Measurements from ENCODE around the gene CIT.

The CIT gene

GRCh38 chr12:119796292-119796691 is 80.8 kb downstream of the CIT start:
- DNase-seq, result no peak

- no peak for DNase-seq
These were observed 85.7 kb downstream of the CIT start for GRCh38 chr12:119791453-119791852.

- DNase-seq, result no peak
These were observed 88.3 kb downstream of the CIT start for GRCh38 chr12:119788786-119789185.

- DNase-seq, result no peak
These were observed 90.6 kb downstream of the CIT start for GRCh38 chr12:119786539-119786938.

- DNase-seq, result no peak
These were observed 92.4 kb downstream of the CIT start for GRCh38 chr12:119784673-119785072.

GRCh38 chr12:119783787-119784186 is 93.3 kb downstream of the CIT start:
- DNase-seq, result no peak

GRCh38 chr12:119781804-119782203 is 95.3 kb downstream of the CIT start:
- no peak for DNase-seq

GRCh38 chr12:119780786-119781434 is 96.2 kb downstream of the CIT start:
- DNase-seq, result no peak

- DNase-seq, result no peak
These were observed 101.7 kb downstream of the CIT start for GRCh38 chr12:119775246-119775895.

GRCh38 chr12:119772431-119772830 is 104.7 kb downstream of the CIT start:
- no peak for DNase-seq

- DNase-seq, result no peak
These were observed 107.0 kb downstream of the CIT start for GRCh38 chr12:119770146-119770545.

- no peak for DNase-seq
These were observed 114.5 kb downstream of the CIT start for GRCh38 chr12:119762619-119763018.

- DNase-seq, result no peak
These were observed 118.4 kb downstream of the CIT start for GRCh38 chr12:119758722-119759121.

GRCh38 chr12:119758234-119758633 is 118.9 kb downstream of the CIT start:
- no peak for DNase-seq

GRCh38 chr12:119751961-119752360 is 125.2 kb downstream of the CIT start:
- no peak for DNase-seq

- no peak for DNase-seq
These were observed 127.5 kb downstream of the CIT start for GRCh38 chr12:119749666-119750065.

GRCh38 chr12:119748497-119748896 is 128.6 kb downstream of the CIT start:
- no peak for DNase-seq

GRCh38 chr12:119746169-119746568 is 131.0 kb downstream of the CIT start:
- no peak for DNase-seq

- DNase-seq, result no peak
These were observed 132.1 kb downstream of the CIT start for GRCh38 chr12:119744900-119745606.

- DNase-seq, result no peak
These were observed 134.4 kb downstream of the CIT start for GRCh38 chr12:119742700-119743099.

- no peak for DNase-seq
These were observed 136.3 kb downstream of the CIT start for GRCh38 chr12:119740830-119741229.

GRCh38 chr12:119735079-119735478 is 142.0 kb downstream of the CIT start:
- no peak for DNase-seq

GRCh38 chr12:119730381-119730780 is 146.7 kb downstream of the CIT start:
- no peak for DNase-seq

- no peak for DNase-seq
These were observed 147.2 kb downstream of the CIT start for GRCh38 chr12:119729871-119730270.

- DNase-seq, result no peak
These were observed 148.7 kb downstream of the CIT start for GRCh38 chr12:119728444-119728745.

Measured in activated T-cell treated with anti-CD3 and anti-CD28 coated beads, Interleukin-2, amount 50 U/mL, for 1 hour (primary cell).